OCI-LY7 (cell line): ENCODE data around the gene RTEL1. TPM values are rescaled to one million over a fixed set of nuclear protein-coding genes. Genes with fewer than 3 reads are reported as not detected.

Source experiments
- BruUV-seq: library from RNA; stranded (reverse); fragments of 400-500 nt; replicated peaks from 2 replicates; lab custom pipeline; 2021; lab: Mats Ljungman, UMichigan
- CTCF ChIA-PET: fragments of 300-600 bp; sonication (Branson Sonifier 250); formaldehyde crosslinking; loops from one replicate; lab custom pipeline; 2022; ENCODE audit warnings: antibody characterized with exemption; ENCODE audit not compliant: unreplicated experiment; lab: Charles Lee
- POLR2A ChIA-PET: fragments of 300-600 bp; sonication (Branson Sonifier 250); formaldehyde crosslinking; loops from one replicate; lab custom pipeline; 2022; ENCODE audit warnings: antibody characterized with exemption; lab: Charles Lee
- DNase-seq: peaks from one replicate; pipeline ENCODE4 v3.0.0-alpha.2; 2015; ENCODE audit warnings: low spot score
- H2AFZ ChIP-seq: fragments of 200-600 bp; sonication (generic), shearing (Covaris generic); 2 replicates; pipeline ENCODE4 v1.6.1; 2014; ENCODE audit warnings: mild to moderate bottlenecking, antibody characterized with exemption, low read length, moderate library complexity
- H3K27ac ChIP-seq: fragments of 200-600 bp; sonication (generic); 2 replicates; pipeline ENCODE4 v1.5.1; 2014; ENCODE audit warnings: mixed run types, low read depth, mild to moderate bottlenecking, moderate library complexity, low read length, inconsistent platforms; ENCODE audit not compliant: poor library complexity, severe bottlenecking
- H3K36me3 ChIP-seq: fragments of 200-600 bp; sonication (generic); 2 replicates; pipeline ENCODE4 v1.6.1; 2014; ENCODE audit warnings: mild to moderate bottlenecking, antibody characterized with exemption, low read length, moderate library complexity, mixed read lengths; ENCODE audit not compliant: insufficient read depth
- H3K4me1 ChIP-seq: fragments of 200-600 bp; sonication (generic); 2 replicates; pipeline ENCODE4 v1.5.1; 2014; ENCODE audit warnings: mild to moderate bottlenecking, low read length; ENCODE audit not compliant: insufficient read depth, poor library complexity, severe bottlenecking
- H3K4me2 ChIP-seq: fragments of 200-600 bp; sonication (generic); 2 replicates; pipeline ENCODE4 v1.6.1; 2014; ENCODE audit warnings: mild to moderate bottlenecking, low read length
- H3K4me3 ChIP-seq: fragments of 200-600 bp; sonication (generic); 2 replicates; pipeline ENCODE4 v1.5.1; 2014; ENCODE audit warnings: mild to moderate bottlenecking, low read depth, low read length; ENCODE audit not compliant: poor library complexity, severe bottlenecking
- H3K79me2 ChIP-seq: fragments of 200-600 bp; sonication (generic); 2 replicates; pipeline ENCODE4 v1.6.1; 2016; ENCODE audit warnings: low read depth, mild to moderate bottlenecking, low read length, moderate library complexity, mixed read lengths; ENCODE audit not compliant: insufficient read depth
- H3K9me2 ChIP-seq: fragments of 200-600 bp; sonication (generic); 2 replicates; pipeline ENCODE4 v1.6.1; 2016; ENCODE audit warnings: mild to moderate bottlenecking, low read length, mixed read lengths; ENCODE audit not compliant: insufficient read depth
- H3K9me3 ChIP-seq: fragments of 200-600 bp; sonication (generic); 2 replicates; pipeline ENCODE4 v1.6.1; 2014; ENCODE audit warnings: mild to moderate bottlenecking, mixed run types, low read length, mixed read lengths
- H4K20me1 ChIP-seq: fragments of 200-600 bp; sonication (generic); 2 replicates; pipeline ENCODE4 v1.6.1; 2014; ENCODE audit warnings: mild to moderate bottlenecking, antibody characterized with exemption, low read length, moderate library complexity, mixed read lengths; ENCODE audit not compliant: insufficient read depth
- CTCF ChIP-seq: fragments of 200-600 bp; sonication (generic); conservative IDR thresholded peaks from 2 replicates; pipeline ENCODE4 v1.5.1; 2014; ENCODE audit warnings: mild to moderate bottlenecking, antibody characterized with exemption, low read length, moderate library complexity, mixed read lengths
- EZH2phosphoT487 ChIP-seq: fragments of 200-600 bp; sonication (generic); IDR thresholded peaks from 2 replicates; pipeline ENCODE4 v1.6.1; 2018; ENCODE audit warnings: low read depth, borderline replicate concordance, mild to moderate bottlenecking, mixed run types, antibody characterized with exemption, low read length, moderate library complexity, mixed read lengths
- intact Hi-C: fragments of 100-400 bp; cut with micrococcal nuclease; formaldehyde crosslinking; loops from one replicate; pipeline ENCODE4 v1.10.0; 2022; ENCODE audit not compliant: unreplicated experiment
- total RNA-seq, 2 experiments: library from RNA; depleted of rRNA in 1 of 2; stranded (reverse); fragments of >200 nt in 1 of 2; shearing (Covaris generic) in 1 of 2; gene quantifications; 2 replicates each; pipeline ENCODE4 v1.2.3, GENCODE V29; 2014 to 2022

RTEL1 gene
- total RNA-seq, 2 experiments from 2014 or later = 22.5 to 47.2 TPM

- intact Hi-C loops = no loop called here
- no peaks in the 10 kb centered on the region for H3K9me2 ChIP-seq
- H4K20me1 ChIP-seq = peaks cover 7% of the 10 kb centered on the region; the same call in 1 of the 2 replicates
- no peak overlapping the region for H3K4me2 ChIP-seq
- DNase-seq = no peak
- H3K36me3 ChIP-seq = peaks cover 44% of the 10 kb centered on the region
- ChIA-PET POLR2A (no interaction called here), CTCF (no interaction called here)
- BruUV-seq = no TSS peak
- no peak overlapping the region for H3K27ac ChIP-seq
- H2AFZ ChIP-seq = no peak overlapping the region
- peaks cover 16% of the 10 kb centered on the region for H3K4me1 ChIP-seq
- H3K4me3 ChIP-seq = no peak overlapping the region
- TF ChIP-seq CTCF (no peak), EZH2phosphoT487 (no peak)
- no peaks in the 10 kb centered on the region for H3K9me3 ChIP-seq
- peaks cover 12% of the 10 kb centered on the region for H3K79me2 ChIP-seq
These were observed 43.4 kb downstream of the RTEL1 start for GRCh38 chr20:63701329-63702035.

GRCh38 chr20:63702036-63702665, 44.0 kb downstream of the RTEL1 start:
- H3K4me2 ChIP-seq = no peak overlapping the region
- no peak overlapping the region for H3K4me3 ChIP-seq
- H4K20me1 ChIP-seq = peaks cover 8% of the 10 kb centered on the region; the same call in 1 of the 2 replicates
- no peak for DNase-seq
- peaks cover 19% of the 10 kb centered on the region for H3K79me2 ChIP-seq
- CTCF ChIA-PET = no interaction called here
- POLR2A ChIA-PET = interaction anchor here (0.8 kb wide), 1 partner anchor 54 kb away, joined by 3 read pairs; no protein-coding TSS in a partner anchor
- no peak overlapping the region for H3K27ac ChIP-seq
- H3K9me3 ChIP-seq = no peaks in the 10 kb centered on the region
- no TSS peak for BruUV-seq
- no peak for TF ChIP-seq CTCF
- no peak for TF ChIP-seq EZH2phosphoT487
- intact Hi-C loops = no loop called here
- no peak overlapping the region for H2AFZ ChIP-seq
- H3K36me3 ChIP-seq = peaks cover 45% of the 10 kb centered on the region
- no peaks in the 10 kb centered on the region for H3K9me2 ChIP-seq
- peaks cover 18% of the 10 kb centered on the region for H3K4me1 ChIP-seq
